HG03378 (cell line): ENCODE measurements around the gene NDNF.

Source experiments
- ATAC-seq: cut with Tn5 transposase; IDR thresholded peaks from one replicate; pipeline ENCODE4 v1.9.1; 2021; ENCODE audit warnings: mild to moderate bottlenecking, moderate library complexity; ENCODE audit not compliant: unreplicated experiment

Gene NDNF

GRCh38 chr4:121071640-121072223, 603 bp downstream of the NDNF start:
- ATAC-seq = no peak

GRCh38 chr4:121070696-121071639, 1.4 kb downstream of the NDNF start:
- no peak for ATAC-seq

GRCh38 chr4:121070274-121070673, 2.1 kb downstream of the NDNF start:
- no peak for ATAC-seq

GRCh38 chr4:121069430-121069829, 2.9 kb downstream of the NDNF start:
- no peak for ATAC-seq

DNA sequence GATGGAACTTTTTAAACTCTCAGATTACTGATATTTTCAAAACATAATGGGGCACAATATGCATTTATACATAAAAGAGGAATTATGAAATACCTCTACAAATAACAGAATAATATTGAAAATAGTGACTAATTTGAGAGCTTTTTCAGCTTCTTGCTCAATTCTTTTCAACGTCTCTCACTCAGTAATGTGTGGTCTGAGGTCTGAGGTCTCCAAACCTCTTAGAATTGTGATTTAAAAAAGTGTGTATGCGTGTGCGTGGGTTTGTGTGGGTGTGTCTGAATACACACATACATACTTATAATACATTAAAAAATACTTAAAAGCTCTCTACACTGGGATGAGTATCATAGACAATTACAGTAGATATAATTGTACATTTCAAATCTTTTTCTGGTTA, 7.9 kb downstream of the NDNF start:
- no peak for ATAC-seq

- ATAC-seq = no peak
Observed at GRCh38 chr4:121062521-121062920, 9.8 kb downstream of the NDNF start.

DNA sequence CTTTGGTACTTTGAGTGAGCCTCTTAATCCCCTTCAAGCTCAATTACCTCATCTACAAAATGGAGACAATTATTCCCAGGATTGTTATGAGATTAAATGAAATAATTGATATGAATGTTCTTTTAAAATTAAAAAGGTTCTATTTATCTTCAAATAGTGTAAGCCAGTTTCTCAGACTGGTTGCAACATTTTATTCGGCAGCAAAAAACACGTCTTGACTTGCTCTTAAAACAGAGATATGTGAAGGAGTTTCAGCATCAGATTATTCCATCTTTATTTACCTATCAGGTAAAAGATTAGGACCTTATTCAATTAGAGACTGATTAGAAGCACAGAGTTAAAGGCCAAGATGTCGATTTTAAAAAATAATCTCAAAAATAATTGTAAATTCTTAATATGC, 10.5 kb downstream of the NDNF start:
- ATAC-seq = no peak

- no peak for ATAC-seq
Observed at GRCh38 chr4:121061215-121061614, 11.1 kb downstream of the NDNF start.

GRCh38 chr4:121057466-121057922, 14.8 kb downstream of the NDNF start:
- ATAC-seq = no peak

GRCh38 chr4:121056066-121056465, 16.3 kb downstream of the NDNF start:
- no peak for ATAC-seq

DNA sequence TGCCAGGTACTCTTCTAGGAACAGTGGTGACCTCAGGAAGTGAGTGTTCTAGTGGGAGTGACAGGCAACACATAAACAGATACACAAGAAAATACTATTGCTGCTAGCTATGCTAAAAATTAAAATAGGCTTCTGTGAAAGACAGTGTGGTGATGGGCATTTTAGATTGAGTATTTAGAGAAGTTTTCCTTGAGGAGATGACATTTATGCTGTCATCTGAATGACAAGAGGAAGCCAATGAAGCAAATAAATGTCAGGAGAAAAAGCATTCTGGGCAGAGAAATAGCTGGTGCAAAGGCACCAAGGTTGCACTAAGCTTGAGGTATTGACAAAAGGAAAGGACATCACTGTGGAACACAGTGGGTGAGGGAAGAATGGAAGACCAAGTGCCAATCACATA, 18.0 kb downstream of the NDNF start:
- no peak for ATAC-seq

DNA sequence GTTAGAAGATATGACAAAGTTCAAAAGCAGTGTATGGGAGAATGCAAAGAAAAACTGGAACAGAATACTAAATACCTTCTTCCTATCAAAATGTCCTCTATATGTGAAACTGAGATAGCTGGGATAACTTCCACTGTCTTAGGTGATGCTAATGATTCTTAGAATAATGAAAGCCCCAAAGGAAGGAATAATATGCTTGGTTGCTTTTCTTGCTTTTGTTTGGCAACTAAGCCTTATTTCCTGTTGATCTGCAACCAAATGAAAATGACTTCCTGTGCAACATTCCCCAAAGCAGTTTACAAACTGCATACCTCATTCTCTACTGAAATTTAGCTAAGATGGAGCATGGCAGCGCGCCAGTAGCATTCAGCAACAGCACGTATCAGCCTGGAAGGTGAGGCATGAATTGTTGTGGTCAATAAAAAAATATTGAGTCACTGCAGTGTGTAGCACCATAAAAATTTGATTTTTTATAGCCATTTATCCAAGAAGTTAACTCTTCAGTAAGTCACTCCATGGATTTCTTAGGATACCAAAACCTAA, 18.7 kb downstream of the NDNF start:
- ATAC-seq = no peak

DNA sequence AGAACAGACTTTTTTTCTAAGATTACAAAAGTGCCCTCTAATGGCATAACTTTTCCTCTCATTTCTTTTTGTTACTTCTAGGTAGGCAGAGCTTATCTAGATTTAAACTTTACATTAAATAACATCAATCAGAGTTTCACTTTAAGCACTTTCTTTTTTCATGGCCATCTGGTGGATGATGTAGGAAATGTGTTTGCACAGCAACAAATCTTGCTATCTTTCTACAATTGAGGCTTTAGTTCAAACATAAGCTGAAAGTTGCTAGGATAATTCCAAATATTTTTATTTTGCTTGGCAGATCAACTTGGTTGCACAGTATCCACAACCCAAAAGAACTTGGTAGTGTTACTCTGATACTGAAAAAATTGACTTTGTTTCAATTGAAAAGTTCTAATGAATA, 22.0 kb downstream of the NDNF start:
- ATAC-seq = no peak

- ATAC-seq = no peak
Observed at GRCh38 chr4:121049072-121049599, 23.2 kb downstream of the NDNF start.

- ATAC-seq = no peak
Observed at GRCh38 chr4:121048165-121048564, 24.2 kb downstream of the NDNF start.

- ATAC-seq = peak; percentile 100
Observed at GRCh38 chr4:121041307-121042090, 30.8 kb downstream of the NDNF start.

GRCh38 chr4:121034017-121034416, 38.3 kb downstream of the NDNF start:
- ATAC-seq = no peak

- no peak for ATAC-seq
Observed at GRCh38 chr4:121030711-121031110, 41.6 kb downstream of the NDNF start.

- ATAC-seq = no peak
Observed at GRCh38 chr4:121030131-121030530, 42.2 kb downstream of the NDNF start.

DNA sequence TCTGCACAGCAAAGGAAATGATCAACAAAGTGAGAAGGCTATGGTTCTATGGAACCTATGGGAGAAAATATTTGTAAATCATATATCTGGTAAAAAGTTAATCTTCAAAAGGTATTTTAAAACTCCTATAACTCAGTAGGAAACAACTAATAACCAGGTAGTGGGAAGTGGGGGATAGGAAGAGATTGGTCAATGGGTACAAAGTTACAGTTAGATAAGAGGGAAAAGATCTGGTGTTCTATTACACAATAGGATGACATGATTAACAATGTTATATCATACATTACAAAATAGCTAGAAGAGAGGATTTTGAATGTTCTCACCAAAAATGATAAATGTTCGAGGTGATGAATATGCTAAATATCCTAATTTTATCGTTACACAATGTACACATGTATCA, 46.3 kb downstream of the NDNF start:
- ATAC-seq = no peak

- no peak for ATAC-seq
Observed at GRCh38 chr4:121025540-121025939, 46.8 kb downstream of the NDNF start.
